Fibroblast of upper back skin (primary cell): ENCODE results near the gene NKAIN4.

Experiments used
- DNase-seq: peaks from one replicate; pipeline ENCODE4 v3.0.0-alpha.2; 2013

Gene NKAIN4

GRCh38 chr20:63273635-63274380 is 19.5 kb upstream of the NKAIN4 start:
- peak; percentile 79 for DNase-seq

GRCh38 chr20:63273059-63273579 is 18.9 kb upstream of the NKAIN4 start:
- no peak for DNase-seq

GRCh38 chr20:63272105-63273058 is 18.1 kb upstream of the NKAIN4 start, which contains the start of gene ARFGAP1:
Gene ARFGAP1, plus strand, starts transcription at chr20:63272813. Its CDS starts 2,768 bp downstream, at chr20:63275581.
- DNase-seq: peak; percentile 85

GRCh38 chr20:63270606-63271325 is 16.5 kb upstream of the NKAIN4 start:
- no peak for DNase-seq

GRCh38 chr20:63269724-63270123 is 15.5 kb upstream of the NKAIN4 start:
- DNase-seq: no peak

- DNase-seq: no peak
Observed at GRCh38 chr20:63268671-63269439, 14.6 kb upstream of the NKAIN4 start.

GRCh38 chr20:63268256-63268655 is 14.0 kb upstream of the NKAIN4 start:
- DNase-seq: no peak

- no peak for DNase-seq
Observed at GRCh38 chr20:63267691-63268090, 13.4 kb upstream of the NKAIN4 start.

GRCh38 chr20:63265891-63266515 is 11.7 kb upstream of the NKAIN4 start:
- peak; percentile 56 for DNase-seq

GRCh38 chr20:63264519-63264918 is 10.3 kb upstream of the NKAIN4 start:
- no peak for DNase-seq

GRCh38 chr20:63264000-63264399 is 9.7 kb upstream of the NKAIN4 start:
- no peak for DNase-seq

GRCh38 chr20:63262836-63263235 is 8.6 kb upstream of the NKAIN4 start:
- no peak for DNase-seq

- no peak for DNase-seq
Observed at GRCh38 chr20:63261795-63262528, 7.7 kb upstream of the NKAIN4 start.

- DNase-seq: no peak
Observed at GRCh38 chr20:63261060-63261794, 7.0 kb upstream of the NKAIN4 start.

- DNase-seq: no peak
Observed at GRCh38 chr20:63260521-63260920, 6.3 kb upstream of the NKAIN4 start.

- DNase-seq: no peak
Observed at GRCh38 chr20:63259734-63260460, 5.6 kb upstream of the NKAIN4 start.

- DNase-seq: no peak
Observed at GRCh38 chr20:63258781-63259180, 4.5 kb upstream of the NKAIN4 start.

- no peak for DNase-seq
Observed at GRCh38 chr20:63257629-63258028, 3.4 kb upstream of the NKAIN4 start.

GRCh38 chr20:63256954-63257353 is 2.7 kb upstream of the NKAIN4 start:
- no peak for DNase-seq
